ENCODE measurements around the gene OR2F1. TPM values are rescaled to one million over a fixed set of nuclear protein-coding genes. Genes with fewer than 3 reads are reported as not detected.
"Not testable (repeated sequence)": the region's sequence is repeated elsewhere in the genome, so short reads cannot be mapped to it uniquely, and the experiment has no call there.

Gene OR2F1
- polyA plus RNA-seq, 3 donors: not detected

DNA sequence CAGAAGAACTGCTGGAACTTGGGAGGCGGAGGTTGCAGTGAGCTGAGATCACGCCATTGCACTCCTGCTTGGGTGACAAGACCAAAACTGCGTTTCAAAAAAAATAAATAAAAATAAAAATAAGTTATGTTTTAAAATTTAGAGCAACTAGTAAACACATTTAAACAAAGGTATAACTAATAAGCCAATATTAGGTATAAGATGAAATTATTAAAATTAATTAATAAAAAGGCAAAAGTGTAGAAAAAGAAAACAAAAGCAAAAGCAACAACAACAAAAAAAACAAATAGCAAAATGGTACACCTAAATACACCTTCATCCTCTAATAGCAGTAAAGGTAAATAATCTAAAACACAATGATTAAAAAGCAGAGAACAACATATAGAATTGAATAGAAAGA, 39.3 kb downstream of the OR2F1 start:
- WGBS, 3 donors: 96 to 97% (median 97%) methylated on average over 3 of the region's 3 CpGs
- no peak overlapping the region for H3K27ac ChIP-seq (ENCODE audit: low read depth, low read length)

DNA sequence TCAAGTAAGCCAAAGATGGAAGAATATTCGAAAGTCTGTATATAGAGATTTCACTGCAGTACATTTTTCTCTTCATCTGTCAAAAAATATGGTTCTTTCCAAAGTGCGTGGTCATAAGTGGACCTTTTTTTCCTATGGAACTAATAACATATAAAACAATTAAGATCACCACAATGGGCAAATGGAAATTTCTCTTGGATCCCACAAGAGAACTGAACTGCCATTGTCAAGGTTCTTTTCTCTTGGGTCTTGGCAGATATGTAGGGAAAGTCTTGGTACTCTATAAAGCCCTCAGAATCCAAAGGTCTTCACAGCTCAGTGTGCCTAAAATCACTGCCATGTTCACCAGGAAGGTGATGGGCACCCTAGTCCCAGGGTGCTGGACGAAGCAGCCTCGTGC, 45.4 kb downstream of the OR2F1 start, which contains the start of gene OR6B1:
TSS of gene OR6B1 (plus strand) at position 301 of the 400 bp plus-strand sequence. CDS start 3,677 bp downstream, outside the sequence.
- H3K27ac ChIP-seq (ENCODE audit: low read depth, low read length): no peak within 1 kb of the TSS
- WGBS, 3 donors: 85 to 93% (median 92%) methylated on average over 4 of the region's 4 CpGs

DNA sequence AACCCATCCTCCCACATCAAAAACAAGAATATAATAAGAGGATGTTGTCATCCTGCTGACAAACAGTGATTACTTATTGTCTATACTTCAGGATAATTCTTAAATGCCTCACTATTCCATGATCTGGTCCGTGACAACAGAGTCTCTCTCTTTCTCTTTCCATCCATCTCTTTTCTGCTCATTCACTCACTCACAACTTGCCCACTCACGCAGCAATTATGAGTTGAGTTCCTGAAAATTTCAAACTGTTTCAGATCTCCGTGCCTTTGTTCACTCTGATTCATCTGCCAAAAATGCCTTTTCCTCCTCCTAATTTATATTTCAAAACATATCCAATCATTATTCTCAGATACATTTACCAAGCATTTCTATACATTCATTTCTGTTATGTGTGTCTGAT, 46.9 kb downstream of the OR2F1 start:
- 73 to 81% (median 74%) methylated on average over 3 of the region's 3 CpGs for WGBS, 3 donors
- H3K27ac ChIP-seq (ENCODE audit: low read depth, low read length): no peak overlapping the region

DNA sequence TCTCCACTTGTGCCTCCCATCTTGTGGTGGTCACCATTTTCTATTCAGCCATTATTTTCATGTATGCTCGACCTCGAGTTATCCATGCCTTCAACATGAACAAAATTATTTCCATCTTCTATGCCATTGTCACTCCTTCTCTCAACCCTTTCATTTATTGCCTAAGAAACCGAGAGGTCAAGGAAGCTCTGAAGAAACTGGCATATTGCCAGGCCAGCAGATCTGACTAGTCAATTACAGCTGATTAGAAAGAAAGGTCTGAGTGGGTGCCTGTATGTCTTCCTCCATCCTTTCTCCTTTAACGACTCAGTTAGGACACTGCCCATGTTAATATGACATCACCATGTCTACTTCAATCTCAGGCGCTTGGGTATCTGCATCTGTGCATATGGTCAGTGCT, 50.1 kb downstream of the OR2F1 start:
- 77 to 80% (median 79%) methylated on average over 5 of the region's 5 CpGs for WGBS, 3 donors
- H3K27ac ChIP-seq (ENCODE audit: low read depth, low read length): no peak overlapping the region

DNA sequence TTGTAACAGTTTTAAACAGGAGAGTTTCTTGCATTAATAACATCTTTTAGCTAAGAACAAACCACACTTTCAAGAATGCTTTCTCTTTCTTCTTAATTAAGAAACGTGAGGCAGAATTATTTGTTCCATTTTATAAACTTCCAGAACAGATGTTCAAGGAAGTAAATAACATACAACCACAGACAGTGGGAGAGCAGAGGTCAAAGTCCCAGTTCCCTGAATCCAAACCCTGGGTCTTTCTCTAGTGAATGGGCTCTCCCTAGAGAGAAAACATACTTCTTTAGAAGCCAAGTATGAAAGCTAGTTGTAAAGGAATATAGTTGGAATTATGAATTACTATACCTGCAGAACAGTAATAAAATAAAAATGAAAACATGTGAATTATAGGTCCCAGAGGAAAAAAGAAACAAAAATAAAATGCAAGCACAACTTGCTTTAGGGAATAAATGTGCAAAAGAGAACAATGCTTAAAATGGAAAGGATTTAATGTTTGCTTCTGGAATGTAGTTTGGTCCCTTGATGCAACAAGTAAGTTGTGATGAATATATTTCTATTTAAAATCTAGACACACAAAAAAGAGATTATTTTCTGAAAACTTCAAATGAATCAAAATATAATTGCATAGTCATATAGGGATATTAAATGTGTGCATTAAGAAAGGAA, 51.5 kb downstream of the OR2F1 start:
- 25 to 35% (median 34%) methylated on average over 1 of the region's 1 CpG for WGBS, 3 donors

DNA sequence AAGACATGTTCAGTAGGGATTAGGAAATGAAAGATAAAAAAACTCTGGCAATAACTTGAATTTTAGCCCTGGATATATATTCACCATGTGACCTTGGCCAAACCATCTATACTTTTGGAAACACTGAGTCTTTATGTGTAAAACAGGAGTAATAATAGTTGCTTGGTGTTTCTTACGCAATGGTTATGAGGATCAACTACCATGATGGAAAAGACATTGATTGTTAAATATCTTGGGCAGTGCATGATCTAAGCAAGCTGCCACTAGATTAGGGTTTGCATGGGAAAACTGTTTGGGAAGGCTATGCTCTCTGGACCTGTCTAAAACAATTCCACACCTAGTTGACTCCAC, 52.0 kb downstream of the OR2F1 start:
- no peak overlapping the region for H3K27ac ChIP-seq (ENCODE audit: low read depth, low read length)
- 89 to 100% (median 91%) methylated on average over 1 of the region's 1 CpG for WGBS, 3 donors

More for the DNA sequence above, 51.5 kb downstream of the OR2F1 start:
- H3K27ac ChIP-seq (ENCODE audit: low read depth, low read length): no peak overlapping the region

DNA sequence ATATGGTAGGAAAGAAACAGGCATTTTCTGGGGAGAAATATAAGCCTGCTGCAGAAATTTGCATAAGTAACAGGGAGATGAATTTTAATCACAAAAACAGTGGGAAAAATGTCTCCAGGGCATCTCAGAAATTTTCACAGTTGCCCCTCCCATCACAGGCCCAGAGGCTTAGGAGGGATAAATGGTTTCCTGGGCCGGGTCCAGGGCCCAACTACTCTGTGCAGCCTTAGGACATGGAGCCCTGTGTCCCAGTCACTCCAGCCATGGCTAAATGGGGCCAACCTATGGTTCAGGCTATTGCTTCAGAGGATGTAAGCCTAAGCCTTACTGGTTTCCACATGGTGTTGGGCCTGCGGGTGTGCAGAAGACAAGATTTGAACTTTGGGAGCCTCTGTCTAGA, 54.7 kb downstream of the OR2F1 start:
- H3K27ac ChIP-seq (ENCODE audit: low read depth, low read length): no peak overlapping the region
- 72 to 85% (median 85%) methylated on average over 2 of the region's 2 CpGs for WGBS, 3 donors

DNA sequence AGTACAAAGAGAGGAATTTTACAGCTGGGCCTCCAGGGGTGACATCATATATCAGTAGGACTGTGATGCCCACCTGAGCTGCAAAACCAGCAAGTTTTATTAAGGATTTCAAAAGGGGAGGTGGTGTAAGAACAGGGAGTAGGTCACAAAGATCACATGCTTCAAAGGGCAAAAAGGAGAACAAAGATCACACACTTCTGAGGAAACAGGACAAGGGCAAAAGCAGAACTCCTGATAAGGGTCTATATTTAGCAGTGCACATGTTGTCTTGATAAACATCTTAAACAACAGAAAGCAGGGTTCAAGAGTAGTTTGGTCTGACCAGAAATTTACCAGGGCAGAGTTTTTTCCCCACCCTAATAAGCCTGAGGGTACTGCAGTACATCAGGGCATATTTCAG, 55.4 kb downstream of the OR2F1 start:
- H3K27ac ChIP-seq (ENCODE audit: low read depth, low read length): not testable (repeated sequence)

DNA sequence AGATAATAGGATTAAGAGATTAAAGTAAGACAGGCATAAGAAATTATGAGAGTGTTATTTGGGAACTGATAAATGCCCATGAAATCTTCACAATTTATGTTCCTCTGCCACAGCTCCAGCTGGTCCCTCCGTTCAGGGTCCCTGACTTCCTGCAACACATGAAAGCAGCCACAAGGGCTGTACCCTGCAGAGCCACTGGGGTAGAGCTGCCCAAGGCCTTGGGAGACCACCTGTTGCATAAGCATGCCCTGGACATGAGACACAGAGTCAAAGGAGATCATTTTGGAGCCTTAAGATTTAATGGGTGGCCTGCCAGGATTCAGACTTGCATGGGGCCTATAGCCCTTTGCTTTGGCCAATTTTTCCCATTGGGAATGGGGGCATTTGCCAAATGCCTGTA, 56.2 kb downstream of the OR2F1 start:
- 68 to 80% (median 71%) methylated on average over 1 of the region's 1 CpG for WGBS, 3 donors
- not testable (repeated sequence) for H3K27ac ChIP-seq (ENCODE audit: low read depth, low read length)

DNA sequence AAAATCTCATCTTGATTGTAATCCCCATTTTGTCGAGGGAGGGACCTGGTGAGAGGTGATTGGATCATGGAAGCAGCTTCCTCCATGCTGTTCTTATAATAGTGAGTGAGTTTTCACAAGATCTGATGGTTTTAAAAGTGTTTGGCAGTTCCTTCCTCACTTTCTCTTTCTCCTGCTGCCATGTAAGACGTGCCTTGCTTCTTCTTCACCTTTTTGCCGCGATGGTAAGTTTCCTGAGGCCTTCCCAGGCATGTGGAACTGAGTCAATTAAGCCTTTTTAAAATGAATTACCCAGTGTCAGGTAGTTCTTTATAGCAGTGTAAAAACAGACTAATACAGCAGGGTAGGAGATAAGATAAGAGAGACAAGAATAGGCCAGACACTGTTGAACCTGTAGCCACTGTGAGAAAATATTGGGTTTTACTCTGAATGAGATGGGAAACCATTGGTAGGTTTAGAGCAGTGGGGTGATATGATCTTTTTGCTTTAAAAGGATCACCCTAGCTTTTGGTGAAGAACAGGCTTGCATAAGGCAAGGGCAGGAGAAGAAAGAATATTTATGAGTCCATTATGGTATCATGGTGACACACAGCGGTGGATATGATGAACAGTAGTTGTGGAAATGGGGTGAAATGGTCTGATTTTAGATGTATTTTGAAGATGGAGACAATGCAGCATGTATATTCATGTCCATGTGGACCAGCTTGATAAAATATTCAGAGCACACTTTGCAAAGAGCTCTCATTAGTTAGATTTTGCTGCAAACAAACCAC, 57.0 kb downstream of the OR2F1 start:
- WGBS, 3 donors: 67 to 87% (median 79%) methylated on average over 5 of the region's 5 CpGs
- H3K27ac ChIP-seq (ENCODE audit: low read depth, low read length): no peak overlapping the region

Other genes starting within 250 kb of the OR2F1 start
- under 1 TPM in 1 of 3 donors, not detected in 2; 0.03 TPM for gene CTAGE6, start 197.1 kb upstream of the OR2F1 start, polyA plus RNA-seq
- 10 to 100 TPM; 12.2 to 42.3 (median 21.8) TPM for gene TCAF1, start 52.7 kb upstream of the OR2F1 start, polyA plus RNA-seq
- not detected for gene OR2F2, start 19.6 kb upstream of the OR2F1 start, polyA plus RNA-seq
- gene OR6B1, start 45.5 kb downstream of the OR2F1 start, polyA plus RNA-seq: under 1 TPM in 1 of 3 donors, not detected in 2; 0.03 TPM
- not detected for gene OR2A5, start 94.1 kb downstream of the OR2F1 start, polyA plus RNA-seq
- gene OR2A25, start 115.0 kb downstream of the OR2F1 start, polyA plus RNA-seq: not detected
- not detected for gene OR2A12, start 131.4 kb downstream of the OR2F1 start, polyA plus RNA-seq
- gene OR2A2, start 154.7 kb downstream of the OR2F1 start, polyA plus RNA-seq: not detected
- not detected for gene OR2A14, start 168.3 kb downstream of the OR2F1 start, polyA plus RNA-seq
- under 1 TPM in 2 of 3 donors, not detected in 1; 0.29 to 0.67 TPM for gene CTAGE4, start 228.6 kb downstream of the OR2F1 start, polyA plus RNA-seq
- gene ARHGEF35, start 241.0 kb downstream of the OR2F1 start, polyA plus RNA-seq: 1 to 10 TPM; 3.7 to 6.5 (median 4.4) TPM